Stimulated activated CD4-positive, alpha-beta T cell treated with anti-CD3 and anti-CD28 coated beads, Interleukin-12 subunit alpha, Interleukin-12 subunit beta, amount 100 ng/mL, for 24 hours (primary cell): Measurements from ENCODE around the gene SKP2.

ENCODE experiments used
- DNase-seq, 2 experiments: peaks; one replicate each; pipeline ENCODE4 v3.0.0-alpha.2; 2020; ENCODE audit warnings: low read depth in 2 of 2

The SKP2 gene

DNA sequence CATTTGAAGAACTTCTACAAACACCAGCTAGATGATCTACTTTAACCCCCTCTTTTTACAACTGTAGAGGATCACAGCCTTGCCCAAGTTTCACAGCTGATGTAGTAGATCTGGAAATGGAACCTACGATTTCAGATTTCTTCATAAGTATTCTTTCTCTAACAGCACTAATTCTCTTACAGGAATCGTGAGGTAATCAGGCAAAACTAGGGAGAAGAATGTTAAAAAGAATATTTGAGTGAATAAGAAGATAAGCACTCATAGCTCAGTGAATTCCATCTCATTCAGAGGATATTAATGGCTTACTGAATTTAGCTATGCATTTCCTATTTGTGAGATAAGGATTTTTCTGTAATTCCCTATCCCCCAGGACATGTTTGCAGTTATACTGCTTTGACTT, 47.7 kb downstream of the SKP2 start:
- DNase-seq = no peak

- DNase-seq = no peak
Observed at GRCh38 chr5:36200513-36200912, 48.6 kb downstream of the SKP2 start.

- DNase-seq = no peak
Observed at GRCh38 chr5:36202521-36202961, 50.6 kb downstream of the SKP2 start.

DNA sequence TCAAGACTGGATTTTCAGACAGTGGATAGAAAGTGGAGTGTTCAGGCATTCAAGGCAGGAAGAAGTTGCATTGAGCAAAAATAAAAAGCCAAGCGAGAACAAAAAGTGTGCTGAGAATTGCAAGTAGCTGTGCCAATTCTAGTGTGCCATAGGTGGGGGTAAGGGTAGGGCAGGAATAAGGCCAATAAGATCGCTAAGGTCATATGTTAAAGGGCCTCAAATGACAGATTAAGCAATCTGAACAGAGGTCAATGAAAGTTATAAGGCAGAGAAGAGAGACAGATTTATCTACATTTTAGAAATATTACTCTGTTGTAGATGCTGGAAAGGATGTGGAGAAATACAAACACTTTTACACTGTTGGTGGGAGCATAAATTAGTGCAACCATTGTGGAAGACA, 53.4 kb downstream of the SKP2 start:
- no peak for DNase-seq

DNA sequence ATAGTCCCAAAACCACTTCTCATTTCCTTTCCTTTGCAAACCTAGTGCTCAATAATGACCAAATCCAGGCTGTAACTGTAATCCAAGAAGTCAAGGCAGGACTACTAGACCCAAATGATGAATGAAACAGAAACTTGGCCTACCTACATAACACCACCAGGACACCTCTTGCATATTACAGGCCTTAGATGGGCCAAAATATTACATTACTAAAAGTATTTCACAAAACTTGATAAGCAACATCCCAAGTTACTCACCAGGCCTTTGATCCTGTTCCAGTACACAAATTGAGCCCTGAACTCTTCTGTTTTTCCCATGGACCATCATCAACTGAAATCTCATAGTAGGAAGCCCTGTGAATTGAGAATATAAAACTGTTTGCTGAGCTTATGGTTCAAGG, 55.0 kb downstream of the SKP2 start:
- DNase-seq = no peak

DNA sequence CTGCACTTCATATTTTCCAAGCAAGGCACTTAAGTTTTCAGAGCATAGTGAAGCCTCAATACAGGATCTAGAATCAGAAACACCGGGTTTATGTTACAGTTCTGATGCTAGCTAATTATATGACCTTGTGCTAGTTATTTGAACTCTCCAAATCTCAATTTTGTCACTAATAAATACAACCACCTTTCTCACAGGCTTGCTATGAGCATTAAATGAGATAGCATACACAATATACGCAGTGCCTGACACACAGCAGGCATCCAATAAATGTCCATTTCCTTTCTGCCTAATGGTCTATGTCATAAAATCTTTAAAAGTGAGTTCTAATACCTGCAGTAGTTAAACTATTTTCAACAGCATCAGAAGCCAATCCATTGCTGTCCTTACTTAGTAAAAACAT, 56.9 kb downstream of the SKP2 start:
- no peak for DNase-seq

DNA sequence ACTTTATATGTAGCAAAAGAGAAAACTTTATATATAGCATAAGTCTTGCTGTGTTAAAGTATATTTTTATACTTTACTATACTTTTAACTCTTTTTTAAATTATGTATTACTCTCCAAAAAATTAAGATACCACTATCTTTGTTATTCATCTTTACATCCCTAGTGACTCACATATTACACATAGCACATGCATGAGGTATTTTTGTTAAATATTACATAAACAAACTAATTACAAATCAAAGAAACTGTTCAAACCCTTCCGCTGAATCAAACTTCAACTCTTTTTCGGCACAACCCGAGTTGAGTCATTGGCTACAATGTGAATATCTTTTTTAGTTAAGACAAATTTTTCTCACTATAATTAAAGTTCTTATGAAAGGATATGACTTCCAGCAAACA, 57.8 kb downstream of the SKP2 start:
- no peak for DNase-seq

DNA sequence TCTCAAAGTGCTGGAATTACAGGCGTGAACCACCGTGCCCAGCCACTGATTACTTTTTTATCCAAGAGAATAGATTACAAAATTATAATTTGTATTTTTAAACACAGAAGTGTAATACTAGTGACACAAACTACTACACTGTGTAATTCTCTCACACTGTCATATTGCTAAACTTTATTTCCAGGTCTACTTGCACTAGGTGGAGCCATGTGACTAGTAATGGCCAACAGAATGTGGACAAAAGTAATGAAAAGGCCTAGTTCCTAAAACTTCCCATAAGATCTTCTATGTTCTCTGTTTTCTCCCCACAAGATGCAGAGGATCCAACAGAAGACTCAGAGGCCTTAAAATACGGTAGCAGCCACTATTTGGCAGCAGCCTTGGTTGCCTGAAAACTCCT, 62.5 kb downstream of the SKP2 start:
- no peak for DNase-seq

- no peak for DNase-seq
Observed at GRCh38 chr5:36215910-36216309, 64.0 kb downstream of the SKP2 start.

DNA sequence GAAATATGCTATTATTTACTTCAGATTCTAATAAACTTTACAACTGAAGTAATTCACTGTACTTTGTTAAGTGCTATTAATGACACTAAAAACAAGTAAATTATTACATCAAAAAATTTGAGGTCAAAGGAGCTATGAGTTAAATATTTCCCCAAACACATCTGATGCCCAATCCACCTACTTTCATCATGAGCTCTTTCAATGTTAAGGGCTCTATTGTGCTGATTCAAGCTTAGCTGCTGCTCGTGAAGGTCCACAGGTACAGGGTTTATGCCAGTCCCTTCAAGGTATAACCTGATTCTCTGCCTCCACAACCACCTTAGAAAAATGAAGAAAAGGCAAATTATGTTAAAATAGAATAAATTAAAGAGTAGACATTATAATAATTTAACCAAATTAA, 65.7 kb downstream of the SKP2 start:
- no peak for DNase-seq

GRCh38 chr5:36217988-36218387, 66.1 kb downstream of the SKP2 start:
- no peak for DNase-seq

GRCh38 chr5:36222620-36223019, 70.7 kb downstream of the SKP2 start:
- no peak for DNase-seq

DNA sequence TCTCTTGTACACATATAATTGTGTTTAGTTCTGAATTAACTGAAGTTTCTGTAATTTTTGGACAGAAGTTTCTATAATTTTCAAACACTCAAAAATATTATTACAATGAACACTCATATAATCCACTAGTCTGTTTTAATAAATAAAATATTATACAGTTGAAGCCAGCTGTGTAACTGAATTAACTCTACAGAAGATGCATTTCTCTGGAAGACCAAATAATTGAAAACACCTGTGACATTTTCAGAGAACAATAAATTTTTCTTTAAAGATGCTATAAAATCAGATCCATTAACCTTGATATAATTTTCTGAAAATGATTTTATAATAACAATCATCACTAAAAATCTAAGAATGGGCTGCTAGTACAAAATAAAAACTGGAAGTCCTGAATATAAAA, 75.1 kb downstream of the SKP2 start:
- DNase-seq = no peak

- DNase-seq = no peak
Observed at GRCh38 chr5:36228505-36228904, 76.6 kb downstream of the SKP2 start.

- DNase-seq = no peak
Observed at GRCh38 chr5:36230151-36230790, 78.4 kb downstream of the SKP2 start.

DNA sequence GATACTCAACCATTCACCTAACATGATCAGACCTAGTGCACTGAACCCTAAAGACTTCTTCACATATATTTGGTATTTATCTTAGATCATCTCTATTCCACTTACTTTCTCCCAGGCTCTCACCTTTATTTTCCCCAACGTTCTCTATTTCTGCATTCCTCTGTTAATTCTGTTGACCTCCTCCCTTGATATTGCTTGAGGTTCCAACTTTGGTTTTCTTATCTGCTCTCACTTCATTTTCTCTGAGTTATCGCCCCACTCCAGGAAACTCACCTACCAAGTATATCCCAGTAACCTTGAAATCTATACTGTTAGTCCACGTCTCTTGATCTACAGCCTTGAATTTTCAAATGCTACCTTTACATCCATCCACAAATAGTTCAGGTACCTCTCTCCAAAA, 80.6 kb downstream of the SKP2 start:
- no peak for DNase-seq
